Measurements from ENCODE around the gene ZIC1. TPM values are rescaled to one million over a fixed set of nuclear protein-coding genes. Genes with fewer than 3 reads are reported as not detected.

The ZIC1 gene
- 19.4 TPM for total RNA-seq

DNA sequence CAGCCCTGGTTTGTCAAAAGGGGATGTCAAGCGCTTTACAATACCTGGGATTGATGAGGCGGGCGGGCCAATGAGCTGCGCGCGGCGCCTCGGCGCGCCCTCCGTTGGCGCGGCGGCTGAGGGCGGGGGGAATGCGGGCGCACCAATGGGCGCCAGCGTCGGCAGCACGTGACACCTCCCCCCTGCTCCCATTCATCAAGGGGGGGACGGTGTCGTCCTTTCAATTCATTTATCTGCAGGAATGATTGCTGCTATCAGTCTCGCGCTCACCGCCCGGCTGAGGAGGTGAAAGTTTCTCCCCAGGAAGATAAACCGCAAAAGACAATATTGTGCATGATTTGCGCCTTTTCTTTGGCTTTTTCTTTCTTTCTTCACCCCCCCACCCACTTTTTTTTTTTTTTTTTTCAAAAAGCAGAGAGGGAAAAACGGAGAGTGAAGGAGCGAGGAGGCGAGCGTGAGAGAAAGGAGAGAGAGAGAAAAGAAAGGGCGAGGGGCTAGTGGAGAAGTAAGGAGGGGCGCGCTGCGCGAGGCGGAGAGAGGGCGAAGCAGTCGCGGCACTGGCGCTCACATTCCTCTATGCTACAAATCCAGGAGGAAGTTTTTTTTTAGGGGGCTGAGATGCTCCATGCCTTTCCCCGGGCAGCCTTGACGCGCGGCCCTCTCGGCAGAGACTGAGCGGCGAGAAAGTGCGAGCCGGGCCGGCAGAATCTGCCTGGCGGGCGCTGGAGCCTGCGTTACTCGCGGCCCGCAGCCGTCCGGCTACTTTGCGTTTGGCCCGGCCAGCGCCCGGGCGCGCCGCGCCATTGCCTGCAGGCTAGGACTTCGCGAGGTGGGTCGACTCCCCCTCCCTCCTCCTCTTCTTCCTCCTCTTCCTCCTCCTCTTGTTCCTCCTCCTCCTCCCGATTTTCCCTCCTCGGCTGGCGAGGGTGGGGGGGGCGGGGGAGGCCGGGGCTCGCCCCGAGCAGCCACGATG is at the start of gene ZIC1:
TSS of gene ZIC1 (plus strand) at position 223 of the 973 bp plus-strand sequence. CDS start at position 971, 748 bp downstream.

DNA sequence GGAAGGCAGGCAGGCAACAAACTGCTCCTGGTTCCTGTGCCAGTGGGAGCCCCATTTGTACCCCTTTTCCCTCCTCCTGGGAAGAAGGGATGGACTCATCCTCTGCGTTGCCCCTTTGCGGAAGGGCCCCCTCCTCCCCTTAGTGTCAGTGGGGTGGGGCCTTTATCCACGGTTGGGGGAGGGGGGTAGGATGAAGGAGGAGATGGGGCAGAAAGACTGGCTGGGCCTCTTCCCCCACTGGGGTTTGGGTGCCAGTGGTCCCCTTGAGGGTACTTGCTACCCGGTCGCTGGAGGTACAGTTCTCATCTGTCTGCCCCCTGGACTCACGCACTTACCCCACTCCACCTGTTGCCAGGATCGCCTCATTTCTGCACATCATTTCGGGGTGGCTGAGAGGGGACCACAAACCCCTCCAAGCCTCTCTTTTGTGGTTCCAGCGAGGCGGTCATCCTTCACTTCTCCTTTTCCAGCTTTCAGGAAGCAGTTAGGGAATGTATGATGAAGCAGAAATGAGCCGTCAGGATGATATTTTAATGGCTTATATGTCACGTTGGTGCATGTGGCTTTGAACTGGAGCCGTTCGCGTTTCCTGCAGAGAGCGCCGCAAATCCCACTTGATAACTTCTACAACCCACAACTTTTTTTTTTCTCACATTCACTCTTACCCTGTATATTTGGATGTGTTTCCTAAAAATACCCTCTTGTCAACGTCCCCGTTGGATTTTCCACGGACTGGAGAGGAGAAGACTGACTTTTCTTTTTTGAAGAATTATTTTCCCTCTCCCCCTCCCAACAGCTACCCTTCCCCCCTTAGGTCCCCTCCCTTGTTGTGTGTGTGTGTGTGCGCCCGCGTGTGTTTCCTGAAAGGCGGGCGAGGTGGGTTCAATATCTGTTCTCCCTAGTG is 2.9 kb upstream of the ZIC1 start, which contains the start of gene ZIC4:
TSS of gene ZIC4 (minus strand) at position 516 of the 904 bp plus-strand sequence. CDS start 3,746 bp downstream, outside the sequence.

Other genes starting within 250 kb of the ZIC1 start
- gene ZIC4, start 2.8 kb upstream of the ZIC1 start, total RNA-seq: 5.5 TPM